GM10248 (cell line): ENCODE measurements around the gene HLA-A.

Source experiments
- CTCF ChIA-PET: fragments of 300-600 bp; sonication (Branson Sonifier 250); formaldehyde crosslinking; extraction: SDS; loops from one replicate; lab custom pipeline; 2021; ENCODE audit warnings: antibody characterized with exemption; lab: Yijun Ruan, JAX
- POLR2A ChIA-PET: fragments of 350-650 bp; sonication (Branson Sonifier 250); formaldehyde crosslinking; extraction: SDS; loops from one replicate; lab custom pipeline; 2020; ENCODE audit warnings: antibody characterized with exemption; lab: Yijun Ruan, JAX
- DNase-seq: peaks from one replicate; pipeline ENCODE4 v3.0.0; 2012; ENCODE audit errors: extremely low spot score
- TF ChIP-seq, protein P1 (sequence below): IDR thresholded peaks from 2 replicates; pipeline ENCODE4 v1.5.1; 2012; ENCODE audit warnings: mild to moderate bottlenecking, low read depth; ENCODE audit errors: extremely low read depth, missing control alignments, control extremely low read depth

HLA-A gene

DNA sequence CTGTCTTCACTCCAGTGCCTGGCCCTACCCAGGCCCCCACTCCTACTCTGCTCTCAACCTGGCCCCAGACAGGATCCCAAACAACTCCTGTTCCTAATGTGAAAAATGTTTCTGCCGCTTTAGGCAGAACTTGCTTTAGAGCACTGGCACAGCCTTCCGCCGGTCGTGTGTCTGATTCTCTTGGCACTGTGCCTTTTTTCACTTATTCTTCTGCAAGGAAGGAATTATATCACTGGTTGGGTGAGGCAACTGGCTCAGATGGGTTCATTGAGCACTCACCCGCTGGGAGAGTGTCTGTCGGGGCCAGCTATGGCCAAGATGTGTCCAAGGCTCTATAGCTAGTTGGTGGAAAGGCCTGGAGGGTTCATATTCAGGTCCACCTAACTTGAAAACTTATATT is 33.6 kb upstream of the HLA-A start:
- no peak for DNase-seq
- POLR2A ChIA-PET = no interaction called here
- CTCF ChIA-PET = no interaction called here
- TF ChIP-seq, protein P1, sequence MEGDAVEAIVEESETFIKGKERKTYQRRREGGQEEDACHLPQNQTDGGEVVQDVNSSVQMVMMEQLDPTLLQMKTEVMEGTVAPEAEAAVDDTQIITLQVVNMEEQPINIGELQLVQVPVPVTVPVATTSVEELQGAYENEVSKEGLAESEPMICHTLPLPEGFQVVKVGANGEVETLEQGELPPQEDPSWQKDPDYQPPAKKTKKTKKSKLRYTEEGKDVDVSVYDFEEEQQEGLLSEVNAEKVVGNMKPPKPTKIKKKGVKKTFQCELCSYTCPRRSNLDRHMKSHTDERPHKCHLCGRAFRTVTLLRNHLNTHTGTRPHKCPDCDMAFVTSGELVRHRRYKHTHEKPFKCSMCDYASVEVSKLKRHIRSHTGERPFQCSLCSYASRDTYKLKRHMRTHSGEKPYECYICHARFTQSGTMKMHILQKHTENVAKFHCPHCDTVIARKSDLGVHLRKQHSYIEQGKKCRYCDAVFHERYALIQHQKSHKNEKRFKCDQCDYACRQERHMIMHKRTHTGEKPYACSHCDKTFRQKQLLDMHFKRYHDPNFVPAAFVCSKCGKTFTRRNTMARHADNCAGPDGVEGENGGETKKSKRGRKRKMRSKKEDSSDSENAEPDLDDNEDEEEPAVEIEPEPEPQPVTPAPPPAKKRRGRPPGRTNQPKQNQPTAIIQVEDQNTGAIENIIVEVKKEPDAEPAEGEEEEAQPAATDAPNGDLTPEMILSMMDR = no peak

DNA sequence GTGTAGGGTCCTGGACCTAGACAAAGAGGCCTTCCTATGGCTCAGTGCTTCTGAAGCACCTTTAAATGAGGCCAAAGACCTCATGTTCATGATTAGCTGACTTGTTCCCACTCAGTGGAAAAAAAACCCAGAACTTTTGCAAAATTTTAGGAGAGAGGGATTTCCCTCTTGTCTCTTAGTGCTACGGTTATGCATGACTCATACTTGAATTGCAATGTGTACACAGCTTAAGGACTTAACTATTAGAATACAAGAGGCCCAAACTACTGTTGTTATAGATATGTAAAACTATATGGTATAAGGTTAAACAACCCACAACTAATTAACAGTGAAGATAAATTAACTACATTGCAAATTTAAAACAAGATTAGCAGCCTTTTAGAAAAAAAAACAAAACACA is 32.3 kb upstream of the HLA-A start:
- TF ChIP-seq, protein P1 = no peak
- DNase-seq = no peak
- POLR2A ChIA-PET = no interaction called here
- CTCF ChIA-PET = no interaction called here

DNA sequence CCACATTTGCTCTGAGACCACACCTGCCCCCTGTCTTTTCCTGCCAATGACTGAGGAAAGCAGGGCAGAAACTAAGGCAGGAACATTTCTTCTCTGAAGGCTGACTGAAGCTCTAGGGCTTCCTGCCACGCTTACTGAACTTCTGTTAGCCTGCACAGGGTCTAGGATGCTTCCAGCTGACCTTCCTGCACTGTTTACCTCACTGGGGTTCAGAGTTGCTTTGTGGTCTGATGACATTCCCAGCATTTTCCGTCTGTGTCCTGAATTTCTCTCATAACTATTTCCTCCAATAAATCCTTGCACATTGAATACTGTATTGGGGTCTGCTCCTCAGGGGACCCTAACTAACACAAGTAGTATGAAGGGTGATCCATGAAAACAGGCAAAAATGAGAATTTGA is 29.5 kb upstream of the HLA-A start:
- ChIA-PET CTCF (no interaction called here), POLR2A (no interaction called here)
- TF ChIP-seq, protein P1 = no peak
- DNase-seq = no peak

DNA sequence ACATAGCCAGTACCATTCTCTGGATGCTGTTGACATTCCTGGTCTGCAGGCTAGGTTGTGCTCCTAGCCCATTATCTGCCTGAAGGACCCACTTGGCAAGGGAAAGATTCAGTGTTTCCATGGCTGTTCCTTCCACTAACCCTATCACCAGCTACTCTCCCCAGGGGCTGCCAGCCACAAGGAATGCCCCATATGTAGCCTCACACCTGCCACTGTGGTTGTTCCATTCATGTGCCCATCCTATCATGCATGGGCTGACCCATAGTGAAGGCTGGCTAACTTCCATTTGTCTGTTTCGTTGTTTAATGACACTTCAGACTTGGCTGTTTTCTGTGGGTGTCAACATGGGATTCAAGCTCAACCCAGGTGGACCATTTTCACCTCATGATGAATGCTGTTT is 25.6 kb upstream of the HLA-A start:
- ChIA-PET POLR2A (no interaction called here), CTCF (no interaction called here)
- DNase-seq = no peak
- TF ChIP-seq, protein P1 = no peak

DNA sequence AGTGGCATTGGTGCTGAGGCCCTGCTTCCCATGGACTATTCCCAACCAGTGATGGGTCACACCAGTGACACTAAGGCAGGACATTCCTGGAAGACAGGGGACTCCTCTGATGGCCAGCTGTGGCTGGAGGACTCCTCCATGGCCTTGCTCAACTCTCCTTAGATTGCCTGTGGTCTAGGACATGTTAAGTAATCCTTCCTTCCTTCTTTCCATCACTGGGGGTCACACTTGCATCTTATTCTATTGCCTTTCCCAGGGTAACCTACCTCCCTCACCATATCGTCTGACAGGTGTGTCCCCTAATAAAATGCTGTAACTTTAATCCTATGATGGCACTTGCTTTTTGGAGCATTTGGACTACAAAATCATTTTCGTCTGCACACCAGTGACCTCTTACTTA is 24.5 kb upstream of the HLA-A start:
- no peak for DNase-seq
- CTCF ChIA-PET = no interaction called here
- POLR2A ChIA-PET = no interaction called here
- TF ChIP-seq, protein P1 = no peak

DNA sequence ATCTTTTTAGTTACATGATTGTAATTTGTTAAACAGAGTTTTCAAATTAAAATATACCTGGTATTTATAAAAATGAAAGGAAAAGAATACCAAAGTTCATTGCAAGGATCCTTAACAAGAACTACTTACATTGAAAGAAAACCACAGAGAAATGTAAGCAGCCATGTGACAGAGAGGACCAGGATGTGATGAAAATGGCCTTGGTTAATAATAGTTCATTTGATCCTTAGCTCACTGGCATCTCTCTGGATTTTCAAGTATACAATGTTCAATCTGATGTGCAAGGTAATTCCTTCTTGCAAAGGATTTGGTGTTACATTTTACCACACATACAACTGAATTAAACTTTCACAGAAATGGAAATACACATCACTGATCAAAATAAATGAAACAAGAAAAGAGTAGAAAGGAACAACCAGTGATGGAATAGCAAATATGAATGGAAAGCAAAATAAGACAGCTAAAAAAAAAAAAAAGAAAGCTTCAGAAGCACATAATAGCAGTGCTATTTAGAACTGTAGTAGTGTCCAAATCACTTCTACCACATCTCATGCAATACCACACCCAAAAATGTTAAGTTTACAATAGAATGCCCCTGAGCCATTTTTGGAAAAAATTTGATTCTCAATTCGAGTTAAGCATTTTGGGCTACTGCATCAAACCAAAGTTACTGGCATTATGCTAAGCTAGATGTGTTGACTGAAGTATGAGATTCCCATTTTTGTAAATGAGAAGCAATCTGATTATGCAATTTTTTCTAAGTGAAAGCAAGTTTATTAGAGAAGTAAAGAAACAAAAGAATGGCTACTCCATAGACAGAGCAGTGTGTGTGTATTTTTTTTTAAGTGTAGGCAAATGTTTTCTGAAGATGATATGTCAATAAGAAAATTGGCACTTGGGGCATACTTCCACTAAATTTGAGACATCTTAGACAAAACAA is 22.6 kb upstream of the HLA-A start:
- ChIA-PET CTCF (no interaction called here), POLR2A (no interaction called here)
- TF ChIP-seq, protein P1 = no peak
- DNase-seq = no peak
